HG03097 (cell line): ENCODE measurements around the gene BCAR1.
"Not testable (repeated sequence)": the region's sequence is repeated elsewhere in the genome, so short reads cannot be mapped to it uniquely, and the experiment has no call there.

Source experiments
- ATAC-seq: cut with Tn5 transposase; IDR thresholded peaks from one replicate; pipeline ENCODE4 v1.9.1; 2021; ENCODE audit not compliant: unreplicated experiment, low FRiP score

BCAR1 gene

GRCh38 chr16:75251280-75252048, at the start of gene BCAR1:
BCAR1 (minus strand) TSS chr16:75251624; CDS start chr16:75251482, 142 bp downstream.
- peak; percentile 65 for ATAC-seq

GRCh38 chr16:75298267-75298666, 46.8 kb upstream of the BCAR1 start:
- ATAC-seq, result no peak

- ATAC-seq, result no peak
These were observed 45.2 kb upstream of the BCAR1 start for GRCh38 chr16:75296606-75297005.

DNA sequence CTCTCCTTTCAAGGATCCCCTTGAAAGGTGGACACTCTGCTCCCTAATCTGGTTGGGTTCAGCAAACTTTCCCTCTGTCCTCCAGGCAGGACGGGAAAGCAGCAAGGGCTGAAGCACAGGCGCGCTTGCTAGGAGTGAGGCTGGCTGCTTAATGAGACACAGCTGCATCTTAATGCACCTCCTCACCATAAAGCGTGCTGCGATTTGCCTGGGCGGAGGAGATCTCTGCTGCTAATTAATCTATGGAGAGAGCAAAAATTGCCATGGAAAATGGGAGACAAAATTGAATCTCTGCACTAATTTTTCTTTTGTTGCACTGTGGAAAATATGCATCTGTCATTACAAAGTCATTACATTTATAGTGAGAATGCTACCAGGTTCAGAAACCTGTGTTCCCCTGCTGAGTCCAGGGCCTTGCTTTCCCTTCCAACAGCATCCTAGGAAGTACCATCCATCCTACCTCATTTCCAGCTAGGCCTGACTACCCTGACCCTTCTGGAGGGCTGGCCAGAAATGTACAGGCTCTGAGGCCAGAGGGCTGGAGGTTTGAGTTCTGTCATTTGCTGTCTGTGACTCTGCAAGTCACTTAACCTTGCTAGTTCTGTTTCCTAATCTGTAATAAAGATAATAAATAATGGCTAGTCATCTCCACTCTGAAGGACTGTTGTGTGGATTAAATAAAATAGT, 43.5 kb upstream of the BCAR1 start:
- ATAC-seq, result no peak

DNA sequence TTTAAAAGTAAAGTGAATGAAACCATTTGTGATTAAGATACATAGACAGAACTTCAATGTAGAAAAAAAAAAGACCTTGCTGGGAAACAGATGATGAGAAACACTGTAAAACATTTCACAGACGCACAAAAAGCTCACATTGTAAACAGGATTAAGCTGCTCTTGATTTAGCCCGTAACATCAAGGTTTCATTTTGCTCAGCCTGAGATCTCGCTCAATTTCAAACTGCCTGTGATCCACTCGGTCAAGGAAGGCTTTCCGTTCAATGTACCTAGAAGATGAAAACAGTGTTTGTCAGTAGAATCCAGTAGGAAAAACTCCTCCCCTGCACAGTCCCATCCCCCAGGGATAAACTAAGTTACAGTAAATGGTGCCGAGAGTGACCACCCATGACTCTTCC, 42.3 kb upstream of the BCAR1 start:
- no peak for ATAC-seq

- ATAC-seq, result no peak
These were observed 41.7 kb upstream of the BCAR1 start for GRCh38 chr16:75293173-75293572.

- no peak for ATAC-seq
These were observed 41.3 kb upstream of the BCAR1 start for GRCh38 chr16:75292691-75293090.

DNA sequence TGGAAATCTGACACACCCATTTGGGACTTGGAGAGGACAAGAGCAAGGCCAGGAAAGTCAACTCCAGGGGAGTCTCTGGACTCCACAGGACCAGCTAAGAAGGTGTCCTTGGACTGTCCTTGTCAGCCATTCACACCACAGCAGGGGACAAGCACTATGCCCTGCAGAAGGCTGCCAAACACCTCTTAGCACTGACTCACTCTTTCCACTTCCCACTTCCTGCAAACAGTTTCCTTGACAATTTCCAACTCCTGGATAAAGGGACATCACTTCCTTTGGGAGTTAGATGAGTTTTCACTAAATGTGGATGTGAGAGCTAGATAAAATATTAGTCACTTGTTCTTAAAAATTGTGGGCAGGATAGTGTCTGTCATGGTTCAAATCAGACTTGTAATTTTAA, 37.8 kb upstream of the BCAR1 start:
- ATAC-seq, result no peak

GRCh38 chr16:75288596-75289120, 37.2 kb upstream of the BCAR1 start:
- ATAC-seq, result no peak

GRCh38 chr16:75288181-75288580, 36.8 kb upstream of the BCAR1 start:
- ATAC-seq, result no peak

DNA sequence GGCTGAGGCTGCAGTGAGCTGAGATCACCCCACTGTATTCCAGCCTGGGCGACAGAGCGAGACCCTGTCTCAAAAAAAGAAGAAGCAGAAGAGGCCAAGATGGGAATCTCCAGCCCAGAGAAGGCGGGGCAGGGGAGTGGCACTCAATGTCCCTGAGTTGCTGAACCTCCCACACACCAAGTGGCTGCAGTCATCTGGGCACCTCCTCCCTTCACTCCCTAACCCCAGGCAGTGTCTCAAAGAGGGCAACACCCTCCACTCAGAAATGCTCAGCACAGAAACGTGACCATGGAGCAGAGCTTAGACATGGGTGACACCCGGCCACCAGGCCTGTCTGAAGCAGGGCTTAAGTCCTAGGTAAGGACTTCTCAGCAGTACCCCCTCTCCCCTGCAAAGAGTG, 36.3 kb upstream of the BCAR1 start:
- no peak for ATAC-seq

DNA sequence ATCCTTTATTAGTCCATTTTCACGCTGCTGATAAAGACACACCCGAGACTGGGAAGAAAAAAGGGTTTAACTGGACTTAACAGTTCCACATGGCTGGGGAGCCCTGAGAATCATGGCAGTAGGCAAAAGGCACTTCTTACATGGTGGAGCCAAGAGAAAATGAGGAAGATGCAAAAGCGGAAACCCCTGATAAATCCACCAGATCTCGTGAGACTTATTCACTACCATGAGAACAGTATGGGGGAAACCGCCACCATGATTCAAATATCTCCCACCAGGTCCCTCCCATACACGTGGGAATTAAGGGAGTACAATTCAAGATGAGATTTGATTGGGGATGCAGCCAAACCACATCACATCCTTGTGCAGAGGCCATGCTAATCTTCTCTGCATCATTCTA, 35.0 kb upstream of the BCAR1 start:
- no peak for ATAC-seq

GRCh38 chr16:75282466-75283281, 31.2 kb upstream of the BCAR1 start:
- ATAC-seq, result no peak

DNA sequence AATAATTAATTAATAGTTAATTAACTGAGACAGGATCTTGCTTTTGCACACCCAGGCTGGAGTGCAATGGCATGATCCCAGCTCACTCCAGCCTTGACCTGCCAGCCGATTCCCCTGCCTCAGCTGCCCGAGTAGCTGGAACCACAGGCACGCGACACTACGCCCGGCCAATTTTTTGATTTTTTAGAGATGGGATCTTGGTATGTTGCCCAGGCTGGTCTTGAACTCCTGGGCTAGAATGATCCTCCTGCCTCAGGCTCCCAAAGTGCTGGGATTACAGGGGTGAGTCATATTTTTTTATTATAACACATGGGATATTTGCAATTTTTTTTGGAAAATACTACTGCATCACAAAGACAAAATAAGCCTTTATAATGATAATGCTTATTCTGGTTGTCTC, 30.4 kb upstream of the BCAR1 start:
- no peak for ATAC-seq

- ATAC-seq, result not testable (repeated sequence)
These were observed 29.6 kb upstream of the BCAR1 start for GRCh38 chr16:75281009-75281408.

GRCh38 chr16:75280331-75280804, 28.9 kb upstream of the BCAR1 start:
- no peak for ATAC-seq

DNA sequence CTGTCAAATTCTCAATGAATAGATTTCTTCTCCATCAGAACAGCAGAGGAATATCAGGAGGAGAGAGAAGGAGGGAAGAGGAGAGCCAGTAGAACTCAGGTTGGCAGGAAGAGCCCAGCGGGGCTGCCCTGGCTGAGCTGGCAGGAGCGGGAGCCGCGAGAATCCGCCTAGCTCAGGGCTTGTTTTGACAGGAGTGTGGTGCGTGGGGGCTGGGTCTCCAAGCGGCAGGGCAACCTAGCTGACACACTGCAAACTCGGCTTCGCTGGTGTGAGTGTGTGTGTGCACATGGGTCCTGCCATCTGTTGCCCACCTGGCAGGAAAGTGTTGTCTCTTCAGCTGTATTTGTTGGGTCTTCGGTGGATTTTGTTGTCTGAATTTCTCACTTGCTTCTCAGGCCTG, 27.9 kb upstream of the BCAR1 start:
- no peak for ATAC-seq

GRCh38 chr16:75273054-75273925, 21.9 kb upstream of the BCAR1 start:
- ATAC-seq, result no peak

DNA sequence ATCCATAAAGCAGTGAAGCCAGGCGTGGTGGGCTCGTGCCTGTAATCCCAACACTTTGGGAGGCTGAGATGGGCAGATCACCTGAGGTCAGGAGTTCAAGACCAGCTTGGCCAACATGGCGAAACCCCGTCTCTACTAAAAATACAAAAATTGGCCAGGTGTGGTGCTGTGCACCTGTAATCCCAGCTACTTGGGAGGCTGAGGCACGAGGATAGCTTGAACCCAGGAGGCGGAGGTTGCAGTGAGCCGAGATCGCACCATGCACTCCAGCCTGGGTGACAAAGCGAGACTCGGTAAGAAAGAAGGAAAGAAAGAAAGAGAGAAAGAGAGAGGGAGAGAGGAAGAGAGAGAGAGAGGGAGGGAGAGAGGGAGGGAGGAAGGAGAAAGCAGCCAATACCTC, 21.2 kb upstream of the BCAR1 start:
- ATAC-seq, result not testable (repeated sequence)

GRCh38 chr16:75272097-75272551, 20.7 kb upstream of the BCAR1 start:
- ATAC-seq, result no peak
